Stromal cell of bone marrow (primary cell): ENCODE results near the gene ALG14.
"Not testable (repeated sequence)": the region's sequence is repeated elsewhere in the genome, so short reads cannot be mapped to it uniquely, and the experiment has no call there.

Experiments
- DNase-seq: peaks from one replicate; pipeline ENCODE4 v3.0.0-alpha.2; 2012; ENCODE audit warnings: low read depth

The ALG14 gene

DNA sequence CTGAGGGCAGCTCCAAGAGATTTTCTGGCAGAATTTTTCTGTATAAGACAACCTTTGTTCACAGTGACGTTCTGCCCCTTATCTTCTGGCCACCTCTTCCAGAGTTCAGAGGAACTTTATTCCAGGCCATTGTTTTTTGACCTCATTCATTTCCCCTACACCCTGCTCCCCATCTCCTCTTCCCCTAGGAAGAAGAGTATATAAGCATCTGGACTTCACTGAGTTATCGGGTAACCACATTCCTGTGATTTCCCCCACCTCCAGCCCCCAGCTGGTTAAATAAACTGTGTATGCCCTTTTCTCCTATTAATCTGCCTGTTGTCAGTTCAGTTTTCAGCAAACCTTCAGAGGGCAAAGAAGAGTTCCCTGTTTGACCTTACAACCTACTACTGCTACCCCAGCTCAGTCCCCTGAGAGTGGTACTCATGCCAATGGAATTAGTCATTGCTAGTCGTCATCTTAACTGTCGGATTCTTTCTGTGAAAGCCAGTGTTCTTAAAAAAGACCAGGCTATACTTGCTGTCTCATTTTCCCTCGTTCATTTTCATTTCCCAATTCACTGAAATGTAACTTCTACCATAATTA, 14.3 kb upstream of the ALG14 start:
- DNase-seq: peak; percentile 86

DNA sequence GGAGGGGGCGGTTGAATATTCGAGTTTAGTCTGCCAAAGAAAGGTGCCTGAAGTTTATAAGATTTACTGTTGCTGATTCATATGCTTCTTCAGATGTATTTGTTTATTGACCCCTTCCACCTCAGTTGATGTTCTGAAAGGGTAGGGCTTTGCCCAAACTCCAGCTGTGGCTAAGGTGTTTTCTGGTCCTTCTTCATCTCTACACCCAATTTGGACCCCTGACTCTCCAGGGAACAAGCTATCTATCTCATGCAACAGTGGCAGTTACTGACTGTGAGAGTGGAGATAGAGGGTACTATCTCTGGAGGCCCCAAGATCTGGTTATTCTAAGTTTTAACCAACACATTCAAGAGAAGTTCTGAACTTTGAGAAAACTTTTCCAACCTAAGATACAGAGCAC, 12.6 kb upstream of the ALG14 start:
- DNase-seq: no peak

DNA sequence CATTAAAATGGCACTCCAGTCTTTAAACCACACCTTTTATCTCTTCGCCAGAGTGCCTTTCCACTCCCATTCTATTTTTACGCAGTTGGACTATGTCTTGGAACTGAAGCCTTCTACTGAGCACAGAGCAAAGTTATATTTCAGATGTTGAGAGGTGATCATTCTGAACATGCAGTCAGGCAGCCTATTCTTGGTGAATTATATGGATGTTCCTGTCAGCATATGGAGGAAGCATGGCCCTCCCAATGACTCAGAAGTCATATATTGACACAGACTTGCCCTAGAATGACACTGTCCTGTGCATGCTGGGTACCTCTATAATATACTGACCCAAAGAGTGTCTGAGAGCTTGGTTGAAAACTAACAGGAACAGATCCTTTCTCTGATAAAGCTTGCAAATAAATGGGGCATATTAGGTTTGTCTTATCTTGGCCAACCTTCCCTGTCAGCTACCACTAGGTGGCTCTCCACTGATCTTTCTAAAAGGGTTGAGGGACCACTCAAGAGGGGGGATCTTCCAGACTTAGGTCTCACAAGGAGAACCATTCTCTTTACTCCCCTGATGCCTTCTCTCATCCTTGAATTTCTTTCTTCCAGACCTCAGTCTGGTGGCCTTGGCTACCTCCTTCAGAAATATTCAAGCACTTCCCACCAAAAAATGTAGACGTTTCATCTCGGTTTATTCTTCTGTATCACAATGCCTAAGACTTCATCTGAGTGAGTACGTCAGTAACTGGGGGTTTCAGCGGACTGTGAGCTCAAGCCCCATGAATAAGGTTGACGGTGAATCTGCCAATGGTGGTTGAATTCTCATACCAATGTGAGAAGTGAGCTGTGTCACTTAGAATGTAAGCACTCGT, 11.8 kb upstream of the ALG14 start:
- no peak for DNase-seq

DNA sequence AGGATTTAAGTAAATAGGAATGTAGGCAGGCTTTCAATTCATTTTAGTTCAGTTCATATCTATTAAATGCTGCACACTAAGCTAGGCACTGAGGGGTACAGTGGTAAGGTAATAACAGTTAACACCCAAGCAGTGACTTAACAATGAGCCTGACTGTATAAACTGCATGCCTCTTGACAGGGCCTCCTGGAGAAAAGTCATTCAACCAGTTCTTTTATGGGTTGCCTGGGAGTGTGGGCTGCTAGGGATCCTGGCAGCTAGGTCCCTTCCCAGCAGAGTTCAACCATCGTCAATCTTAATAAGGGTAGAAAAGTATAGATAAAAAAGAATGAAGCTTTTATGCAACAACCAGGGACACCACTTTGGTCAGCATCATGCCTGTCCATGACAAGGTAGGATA, 8.1 kb upstream of the ALG14 start:
- no peak for DNase-seq

DNA sequence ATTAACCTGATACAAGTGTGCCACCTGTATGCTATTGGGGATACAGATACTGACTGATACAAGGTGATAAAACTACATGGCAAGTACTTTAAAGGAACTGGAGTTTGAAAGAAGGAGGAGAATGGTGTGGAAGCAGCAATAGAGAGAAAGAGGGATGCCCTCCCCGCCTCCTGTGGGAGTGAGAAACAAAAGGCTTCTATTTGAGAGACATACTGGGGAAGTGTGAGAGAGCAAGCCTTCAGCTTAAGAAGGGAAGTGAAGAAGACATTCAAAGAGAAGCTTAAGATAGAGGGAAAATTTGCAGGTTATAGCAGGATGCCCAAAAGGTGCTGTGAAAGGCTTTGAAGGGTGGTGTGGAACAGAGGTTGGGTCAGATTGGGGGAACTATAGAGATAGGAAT, 7.7 kb upstream of the ALG14 start:
- no peak for DNase-seq

DNA sequence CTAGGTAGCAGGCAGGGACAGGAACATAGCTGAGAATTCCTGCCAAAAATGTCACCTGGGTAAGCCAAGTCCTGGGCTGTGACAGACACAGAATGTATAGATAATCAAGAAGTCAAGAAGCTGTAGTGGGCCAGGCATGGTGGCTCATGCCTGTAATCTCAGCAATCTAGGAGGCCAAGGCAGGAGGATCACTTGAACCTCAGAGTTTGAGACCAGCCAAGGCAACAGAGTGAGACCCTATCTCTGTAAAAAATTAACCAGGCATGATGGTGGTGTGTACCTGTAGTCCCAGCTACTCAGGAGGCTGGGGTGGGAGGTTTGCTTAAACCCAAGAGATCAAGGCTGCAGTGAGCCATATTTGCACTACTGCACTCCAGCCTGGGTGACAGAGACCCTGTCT, 3.3 kb upstream of the ALG14 start:
- DNase-seq: no peak

DNA sequence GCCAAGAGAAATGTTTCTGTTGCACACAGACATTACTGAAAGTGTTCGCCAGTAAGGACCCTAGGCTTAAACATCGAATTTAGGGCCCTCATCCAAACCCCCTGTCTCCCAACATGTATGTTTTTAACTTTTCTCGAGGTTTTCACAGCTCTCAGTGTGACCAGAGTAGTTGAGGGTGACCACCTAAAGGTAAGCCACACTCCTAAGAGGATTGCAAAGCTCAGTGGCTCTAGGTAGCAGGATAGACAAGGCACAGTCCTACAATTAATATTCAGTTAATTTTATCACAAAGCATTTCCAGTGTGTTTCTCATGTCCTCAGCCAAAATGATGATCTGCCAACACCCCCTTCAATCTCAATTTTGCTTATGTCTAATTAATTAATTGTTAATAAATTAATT, 695 bp upstream of the ALG14 start:
- DNase-seq: no peak

DNA sequence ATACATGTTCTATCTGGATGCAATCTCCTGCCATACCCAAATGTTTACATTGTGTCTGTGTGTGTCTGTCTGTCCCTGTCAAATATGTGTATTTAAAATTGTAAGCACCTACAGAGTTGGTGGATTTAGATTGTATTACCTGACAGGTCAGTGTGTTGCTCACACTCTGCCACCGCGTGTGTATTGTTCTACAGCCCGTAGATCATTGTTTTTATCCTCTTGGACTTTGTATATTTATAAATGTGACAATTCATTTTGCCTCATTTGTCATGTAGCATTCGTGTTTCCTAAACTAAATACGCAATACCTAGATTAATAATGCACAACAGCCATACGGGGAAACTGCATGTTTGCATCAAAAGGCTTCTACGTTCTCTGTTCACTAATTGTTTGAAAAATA, 634 bp downstream of the ALG14 start:
- no peak for DNase-seq

DNA sequence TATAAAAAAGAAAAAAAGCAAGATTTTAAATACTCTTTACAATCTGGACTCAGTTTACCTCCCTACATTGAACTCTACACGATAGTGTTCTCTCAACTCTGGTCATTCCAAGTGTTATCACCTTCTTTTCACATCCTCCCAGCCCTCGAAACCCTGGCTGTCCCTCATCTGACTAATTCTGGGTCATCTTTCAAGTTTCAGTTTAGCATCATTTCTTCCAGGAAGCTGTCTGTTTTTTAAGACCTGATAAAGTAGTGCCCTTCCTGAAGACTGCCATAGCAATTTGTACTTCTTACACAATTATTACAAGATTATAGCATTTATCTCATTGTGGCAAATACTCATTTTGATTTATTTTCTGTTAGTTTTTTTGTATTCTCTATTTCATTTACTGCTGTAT, 1.2 kb downstream of the ALG14 start:
- DNase-seq: no peak

DNA sequence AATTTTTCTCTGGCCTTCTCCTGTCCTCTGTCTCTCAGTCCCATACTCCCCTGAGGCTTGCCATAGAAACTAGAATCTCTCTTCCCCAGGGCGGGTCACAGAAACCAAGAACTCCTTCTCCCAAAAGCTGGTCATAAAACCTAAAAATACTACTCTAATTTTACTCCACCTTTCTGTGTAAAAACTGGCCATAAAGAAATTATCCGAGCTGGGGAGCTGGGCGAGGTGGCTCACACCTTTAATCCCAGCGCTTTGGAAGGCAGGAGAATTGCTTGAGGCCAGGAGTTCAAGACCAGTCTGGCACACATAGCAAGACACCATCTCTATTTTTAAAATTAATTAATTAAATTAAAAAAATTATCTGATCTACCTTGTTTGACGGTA, 3.0 kb downstream of the ALG14 start:
- DNase-seq: no peak

DNA sequence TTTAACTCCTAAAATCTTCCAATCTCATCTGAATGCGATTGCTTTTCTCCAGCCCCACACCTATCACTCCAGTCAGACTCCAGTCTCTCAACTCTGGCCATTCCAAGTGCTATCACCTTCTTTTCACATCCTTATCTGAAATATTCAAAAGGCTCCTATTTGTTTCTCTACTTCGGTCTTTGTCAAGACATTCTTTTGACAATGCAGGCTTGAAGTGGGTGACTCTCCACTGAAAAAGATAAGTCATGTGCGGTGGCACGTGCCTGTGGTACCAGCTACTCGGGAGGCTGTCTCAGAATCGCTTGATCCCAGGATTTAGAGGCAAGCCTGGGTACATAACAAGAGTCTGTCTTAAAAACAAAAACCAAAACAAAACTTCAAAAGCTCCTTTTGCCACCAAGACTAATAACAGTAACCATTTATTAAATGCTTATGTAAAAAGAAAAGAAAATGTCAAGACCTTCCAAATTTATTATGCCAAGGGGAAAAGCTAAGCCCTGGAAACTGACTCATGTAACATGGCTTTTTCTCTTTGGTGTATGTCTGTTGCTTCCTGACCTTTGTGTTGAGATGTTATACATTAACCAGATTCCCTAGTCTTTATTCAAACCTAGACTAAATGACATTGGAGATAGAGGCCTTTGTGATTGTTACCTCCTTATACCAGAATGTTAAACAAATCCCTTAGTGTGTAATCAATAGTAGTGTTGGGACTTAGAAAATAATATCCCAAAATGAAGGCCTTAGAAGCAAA, 3.6 kb downstream of the ALG14 start:
- no peak for DNase-seq

DNA sequence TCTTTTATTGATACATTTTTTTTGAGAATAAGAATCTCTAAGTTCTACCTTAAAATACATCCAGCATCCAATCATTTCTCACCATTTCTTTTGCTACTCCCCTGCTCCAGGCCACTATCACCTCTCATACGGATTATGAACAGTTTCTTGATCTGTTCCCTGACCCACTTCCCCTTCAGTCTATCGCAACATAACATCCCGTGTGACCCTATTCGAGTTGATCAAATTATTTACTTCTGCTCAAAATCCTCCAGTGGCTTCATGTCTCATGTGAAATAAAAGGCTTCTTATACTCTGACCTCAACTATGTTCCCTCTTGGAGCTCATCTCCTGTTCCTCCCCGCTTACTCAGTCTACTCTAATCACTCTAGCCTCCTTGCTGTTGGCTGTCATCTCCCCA, 5.2 kb downstream of the ALG14 start:
- no peak for DNase-seq

DNA sequence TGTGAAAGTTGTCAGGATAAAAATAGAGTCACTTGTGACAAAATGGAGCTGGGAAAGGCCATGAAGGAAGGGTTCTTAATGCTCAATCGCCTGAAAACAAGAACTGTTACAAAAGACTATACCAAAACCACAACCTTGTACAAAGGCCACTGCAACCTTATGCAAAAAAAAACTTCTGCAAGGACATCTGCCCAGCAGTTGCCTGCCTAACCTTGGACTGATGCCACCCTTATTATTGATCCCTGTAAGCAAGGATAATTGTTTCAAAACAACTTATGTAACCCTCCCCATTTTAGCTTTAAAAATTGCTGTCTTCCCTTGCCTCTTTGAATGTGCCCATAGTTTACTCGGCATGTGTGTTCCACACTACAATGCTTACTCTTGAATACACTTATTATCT, 5.7 kb downstream of the ALG14 start:
- DNase-seq: no peak

DNA sequence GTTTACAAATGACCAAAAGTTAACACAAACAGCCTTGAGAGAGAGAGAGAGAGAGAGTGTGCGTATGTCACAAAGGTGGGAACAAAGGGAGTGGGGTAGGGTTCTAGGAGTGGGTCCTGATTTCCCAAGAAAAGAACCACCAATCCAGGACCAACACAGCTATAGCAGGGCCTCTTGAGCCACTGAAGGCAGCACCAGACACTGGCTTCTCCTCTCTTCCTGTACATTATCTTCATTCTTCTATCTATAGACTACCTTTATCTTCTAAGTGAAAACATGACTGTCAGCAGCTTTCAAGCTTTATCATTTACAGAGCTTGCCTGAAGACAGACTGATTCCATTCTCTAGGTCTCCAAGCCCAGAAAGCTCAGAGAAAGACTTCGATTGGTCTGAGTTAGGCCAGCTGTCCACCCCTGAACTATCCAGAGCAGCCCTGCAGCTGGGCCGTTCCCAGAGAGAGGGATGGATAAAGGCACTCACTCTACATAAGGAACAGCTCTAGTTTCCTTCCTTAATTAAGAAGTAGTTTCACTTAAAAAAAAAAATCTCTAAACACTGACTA, 11.2 kb downstream of the ALG14 start:
- no peak for DNase-seq

DNA sequence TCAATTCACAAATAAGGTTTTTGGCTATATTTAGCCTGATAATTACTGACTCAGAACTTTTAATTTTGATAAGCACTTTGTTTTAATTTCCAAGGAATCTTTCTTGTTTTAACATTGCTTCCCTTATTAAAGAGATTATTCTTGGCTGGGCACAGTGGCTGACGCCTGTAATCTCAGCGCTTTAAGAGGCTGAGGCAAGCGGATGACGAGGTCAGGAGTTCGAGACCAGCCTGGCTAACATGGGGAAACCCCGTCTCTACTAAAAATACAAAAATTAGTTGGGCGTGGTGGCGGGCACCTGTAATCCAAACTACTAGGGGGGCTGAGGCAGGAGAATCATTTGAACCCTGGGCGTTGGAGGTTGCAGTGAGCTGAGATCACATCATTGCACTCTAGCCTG, 13.8 kb downstream of the ALG14 start:
- no peak for DNase-seq

DNA sequence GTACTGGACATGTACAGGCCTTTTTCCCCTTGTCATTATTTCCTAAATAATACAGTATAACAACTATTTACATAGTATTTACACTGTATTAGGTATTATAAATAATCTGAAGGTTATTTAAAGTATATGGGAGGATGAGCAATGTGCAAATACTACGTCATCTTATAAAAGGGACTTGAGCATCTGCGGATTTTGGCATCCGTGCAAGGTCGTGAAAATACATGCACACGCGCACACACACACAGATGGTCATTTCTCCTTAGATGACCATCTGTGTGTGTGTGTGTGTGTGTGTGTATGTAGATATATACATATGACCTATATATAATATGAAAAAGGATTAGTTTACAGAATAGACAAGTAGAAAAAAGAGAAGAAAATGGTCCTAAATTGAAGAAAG, 15.4 kb downstream of the ALG14 start:
- DNase-seq: no peak

DNA sequence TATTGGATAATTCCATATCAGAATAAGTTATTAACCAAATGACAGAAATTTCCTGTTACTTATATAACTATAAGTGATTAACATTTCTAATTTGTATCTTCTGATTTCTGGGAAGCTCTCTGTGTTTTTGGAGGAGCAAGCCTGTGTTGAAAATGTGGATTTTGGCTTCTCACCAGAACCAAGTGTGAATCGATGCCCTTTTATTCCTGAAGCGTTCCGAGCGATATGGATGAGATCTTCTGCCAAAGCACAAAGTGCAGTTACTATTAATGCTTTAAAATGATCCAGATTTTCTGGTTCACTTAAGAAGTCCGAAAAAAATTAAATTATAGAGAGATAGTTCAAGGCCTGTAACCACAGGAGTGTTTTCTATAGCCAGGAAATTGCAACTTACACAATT, 22.8 kb downstream of the ALG14 start:
- no peak for DNase-seq

DNA sequence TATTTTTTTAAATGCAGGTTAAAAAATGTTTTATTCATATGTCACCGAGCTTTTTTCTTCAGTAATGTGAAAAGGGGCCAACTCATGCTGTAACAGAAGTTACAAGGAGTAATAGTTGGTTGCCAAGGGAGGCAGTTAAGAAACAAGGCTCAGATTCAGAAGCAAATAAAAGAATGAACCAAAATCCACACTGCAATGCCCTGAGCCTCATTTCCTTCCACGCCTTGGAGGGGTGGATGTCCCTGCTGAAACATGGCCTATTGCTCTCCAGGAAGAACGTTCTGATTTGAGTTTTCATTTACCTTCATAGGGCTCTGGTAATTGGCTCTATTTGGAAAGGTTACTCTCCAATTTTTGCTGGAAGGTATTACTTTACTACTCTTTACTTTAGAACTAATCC, 24.4 kb downstream of the ALG14 start:
- DNase-seq: no peak

DNA sequence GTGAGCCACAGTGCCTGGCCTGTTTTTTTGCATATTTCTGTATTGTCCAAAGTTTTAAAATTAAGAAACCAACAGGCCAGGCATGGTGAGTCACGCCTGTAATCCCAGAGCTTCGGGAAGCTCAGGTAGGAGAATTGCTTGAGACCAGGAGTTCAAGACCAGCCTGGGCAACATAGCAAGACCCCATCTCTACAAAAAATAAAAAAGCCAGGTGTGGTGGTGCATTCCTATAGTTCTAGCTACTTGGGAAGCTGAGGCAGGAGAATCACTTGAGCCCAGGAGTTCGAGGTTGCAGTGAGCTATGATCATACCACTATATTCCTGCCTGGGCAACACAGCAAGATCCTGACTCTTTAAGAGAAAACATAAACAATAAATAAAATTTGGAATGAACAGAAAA, 25.1 kb downstream of the ALG14 start:
- not testable (repeated sequence) for DNase-seq

DNA sequence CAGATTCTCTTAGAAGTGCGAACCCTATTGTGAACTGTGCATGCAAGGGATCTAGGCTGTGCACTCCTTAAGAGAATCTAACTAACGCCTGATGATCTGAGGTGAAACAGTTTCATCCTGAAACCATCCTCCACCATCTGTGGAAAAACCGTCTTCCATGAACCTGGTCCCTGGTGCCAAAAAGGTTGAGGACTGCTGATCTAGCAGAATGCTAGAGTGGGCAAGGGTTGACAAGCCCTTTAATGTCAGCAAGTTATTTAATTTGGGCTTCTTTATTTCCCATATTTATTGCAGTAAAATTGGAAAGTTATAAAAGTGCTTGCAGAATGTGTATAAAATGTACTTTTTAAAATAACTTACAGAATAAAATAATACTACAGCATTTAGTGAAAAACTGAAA, 26.4 kb downstream of the ALG14 start:
- no peak for DNase-seq

DNA sequence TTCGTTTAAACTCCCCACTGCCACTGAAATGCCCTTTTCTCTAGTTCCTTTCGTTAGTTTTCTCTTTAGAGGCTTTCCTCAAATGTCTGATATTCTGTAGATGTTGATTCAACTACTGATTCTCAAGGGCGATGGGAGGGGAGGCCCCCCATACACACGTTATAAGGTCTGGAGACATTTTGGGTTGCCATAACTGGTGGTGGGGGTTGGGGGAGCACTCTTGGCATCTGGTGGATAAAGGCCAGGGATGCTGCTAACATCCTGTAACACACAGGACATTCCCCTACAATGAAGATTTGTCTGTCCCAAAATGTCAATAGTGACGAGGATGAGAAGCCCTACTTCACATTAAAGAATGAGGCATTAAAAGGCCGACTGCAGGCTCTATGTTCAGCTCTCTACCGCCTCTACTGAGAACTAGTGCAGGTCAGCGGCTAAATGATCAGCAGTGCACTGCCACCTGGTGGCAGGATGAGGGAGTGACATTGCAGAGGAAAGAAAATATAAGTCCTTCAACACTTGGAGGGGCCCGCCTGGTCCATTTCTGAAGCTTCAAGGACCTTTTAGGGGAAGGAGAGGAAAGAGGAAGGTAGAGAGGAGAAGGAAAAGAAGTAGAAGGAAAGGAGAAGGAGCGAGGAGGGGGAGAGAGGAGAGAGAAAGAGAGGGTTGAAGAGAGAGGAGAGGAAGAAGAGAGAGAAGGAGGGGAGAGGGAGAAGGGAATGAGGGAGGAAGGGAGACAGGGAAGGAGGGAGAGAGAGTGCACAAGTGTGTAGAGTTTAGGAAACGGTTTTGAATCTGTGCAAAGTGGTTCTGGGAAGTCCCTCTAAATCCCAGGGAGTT, 29.4 kb downstream of the ALG14 start:
- peak; percentile 74 for DNase-seq

DNA sequence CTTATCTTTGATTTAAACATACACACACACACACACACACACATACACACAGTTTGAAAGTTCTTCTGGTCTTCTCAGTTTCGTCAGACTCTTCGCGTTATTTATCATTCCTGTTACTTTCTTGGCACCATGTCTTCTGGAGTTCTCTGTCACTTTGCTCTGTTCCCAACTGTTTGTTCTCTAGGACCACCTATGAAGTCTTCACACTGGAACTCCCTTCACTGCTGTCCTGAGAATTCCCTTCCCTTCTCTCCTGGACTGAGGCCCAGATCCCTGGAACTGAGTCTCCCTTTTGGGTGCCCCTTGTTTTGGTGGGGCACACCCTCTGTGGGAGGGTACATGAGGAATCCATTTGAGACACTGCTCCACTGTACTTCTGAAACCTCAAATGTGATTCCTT, 30.5 kb downstream of the ALG14 start:
- DNase-seq: no peak
